Keratinocyte (primary cell): Measurements from ENCODE around the gene STYK1.

ENCODE experiments used
- EZH2 ChIP-seq: IDR thresholded peaks from one replicate; pipeline ENCODE4 v1.6.1; 2012; ENCODE audit warnings: inconsistent platforms, mild to moderate bottlenecking, low read length, moderate library complexity
- TF ChIP-seq, protein P1 (sequence below), 3 experiments: IDR thresholded peaks in 1 of 3; conservative IDR thresholded peaks in 1 of 3; optimal IDR thresholded peaks in 1 of 3; 2 replicates in 2 of 3; 3 replicates in 1 of 3; pipeline versions ENCODE3 to v1.5.1; 2011; ENCODE audit warnings: low read length in 3 of 3, mild to moderate bottlenecking in 3 of 3, moderate library complexity in 2 of 3, control low read depth in 1 of 3, inconsistent platforms in 1 of 3; ENCODE audit not compliant: insufficient read depth in 2 of 3; ENCODE audit errors: extremely low read depth in 1 of 3

DNA sequence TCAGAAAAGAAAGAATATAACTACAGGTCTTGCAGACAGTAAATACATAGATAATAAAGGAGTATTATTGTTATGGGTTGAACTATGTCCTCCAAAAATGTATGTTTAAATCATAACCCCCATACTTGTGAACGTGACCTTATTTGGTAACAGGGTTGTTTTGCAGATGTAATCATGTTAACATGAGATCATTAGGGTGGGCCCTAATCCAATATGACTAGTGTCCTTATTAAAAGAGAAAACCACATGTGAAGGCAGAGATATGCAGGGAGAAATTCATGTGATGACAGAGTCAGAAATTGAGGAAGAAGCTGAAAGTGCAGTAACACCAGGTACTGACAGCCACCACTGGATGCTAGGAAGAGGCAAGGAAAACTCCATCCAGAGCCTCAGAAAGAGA, 89.4 kb downstream of the STYK1 start:
- TF ChIP-seq, protein P1, sequence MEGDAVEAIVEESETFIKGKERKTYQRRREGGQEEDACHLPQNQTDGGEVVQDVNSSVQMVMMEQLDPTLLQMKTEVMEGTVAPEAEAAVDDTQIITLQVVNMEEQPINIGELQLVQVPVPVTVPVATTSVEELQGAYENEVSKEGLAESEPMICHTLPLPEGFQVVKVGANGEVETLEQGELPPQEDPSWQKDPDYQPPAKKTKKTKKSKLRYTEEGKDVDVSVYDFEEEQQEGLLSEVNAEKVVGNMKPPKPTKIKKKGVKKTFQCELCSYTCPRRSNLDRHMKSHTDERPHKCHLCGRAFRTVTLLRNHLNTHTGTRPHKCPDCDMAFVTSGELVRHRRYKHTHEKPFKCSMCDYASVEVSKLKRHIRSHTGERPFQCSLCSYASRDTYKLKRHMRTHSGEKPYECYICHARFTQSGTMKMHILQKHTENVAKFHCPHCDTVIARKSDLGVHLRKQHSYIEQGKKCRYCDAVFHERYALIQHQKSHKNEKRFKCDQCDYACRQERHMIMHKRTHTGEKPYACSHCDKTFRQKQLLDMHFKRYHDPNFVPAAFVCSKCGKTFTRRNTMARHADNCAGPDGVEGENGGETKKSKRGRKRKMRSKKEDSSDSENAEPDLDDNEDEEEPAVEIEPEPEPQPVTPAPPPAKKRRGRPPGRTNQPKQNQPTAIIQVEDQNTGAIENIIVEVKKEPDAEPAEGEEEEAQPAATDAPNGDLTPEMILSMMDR (optimal IDR thresholded peaks at IDR 0.05 in 1 of 3, IDR thresholded peaks at IDR 0.05 in 1 of 3, conservative IDR thresholded peaks at IDR 0.05 in 1 of 3; ENCODE audit: extremely low read depth in 1 of 3, insufficient read depth in 2 of 3, low read length in 3 of 3): no peak
- TF ChIP-seq EZH2: no peak
